ENCODE measurements around the gene PLEKHJ1. TPM values are rescaled to one million over a fixed set of nuclear protein-coding genes. Genes with fewer than 3 reads are reported as not detected.

The PLEKHJ1 gene
- polyA plus RNA-seq, 3 donors, result 64.6 to 108 (median 84.1) TPM

GRCh38 chr19:2271234-2272103, 35.3 kb upstream of the PLEKHJ1 start:
- H3K27ac ChIP-seq (ENCODE audit: low read depth, low read length), result peak overlapping the region; percentile 48
- WGBS, 3 donors, result 17 to 26% (median 25%) methylated on average over 41 to 43 of the region's 43 CpGs

- 0% methylated on average over 71 to 88 of the region's 88 CpGs for WGBS, 3 donors
- peak overlapping the region; percentile 85 for H3K27ac ChIP-seq (ENCODE audit: low read depth, low read length)
Measured at GRCh38 chr19:2270423-2271233, 34.5 kb upstream of the PLEKHJ1 start.

DNA sequence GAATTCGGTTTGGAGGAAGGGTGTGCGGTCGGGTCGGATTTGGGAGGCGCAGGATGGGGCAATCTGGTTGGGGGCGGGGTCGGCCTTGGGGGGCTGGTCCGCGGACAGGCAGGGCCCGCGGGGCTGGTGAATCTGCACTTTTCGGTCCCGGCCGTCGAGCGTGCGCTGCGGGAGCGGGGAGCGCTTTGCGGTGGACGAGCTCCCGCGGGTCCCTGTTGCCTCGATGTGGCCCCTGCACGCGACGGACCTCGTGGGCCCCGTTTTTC, 34.0 kb upstream of the PLEKHJ1 start:
- H3K27ac ChIP-seq (ENCODE audit: low read depth, low read length), result peak overlapping the region; percentile 85
- WGBS, 3 donors, result 0 to 1% (median 1%) methylated on average over 24 to 30 of the region's 30 CpGs

DNA sequence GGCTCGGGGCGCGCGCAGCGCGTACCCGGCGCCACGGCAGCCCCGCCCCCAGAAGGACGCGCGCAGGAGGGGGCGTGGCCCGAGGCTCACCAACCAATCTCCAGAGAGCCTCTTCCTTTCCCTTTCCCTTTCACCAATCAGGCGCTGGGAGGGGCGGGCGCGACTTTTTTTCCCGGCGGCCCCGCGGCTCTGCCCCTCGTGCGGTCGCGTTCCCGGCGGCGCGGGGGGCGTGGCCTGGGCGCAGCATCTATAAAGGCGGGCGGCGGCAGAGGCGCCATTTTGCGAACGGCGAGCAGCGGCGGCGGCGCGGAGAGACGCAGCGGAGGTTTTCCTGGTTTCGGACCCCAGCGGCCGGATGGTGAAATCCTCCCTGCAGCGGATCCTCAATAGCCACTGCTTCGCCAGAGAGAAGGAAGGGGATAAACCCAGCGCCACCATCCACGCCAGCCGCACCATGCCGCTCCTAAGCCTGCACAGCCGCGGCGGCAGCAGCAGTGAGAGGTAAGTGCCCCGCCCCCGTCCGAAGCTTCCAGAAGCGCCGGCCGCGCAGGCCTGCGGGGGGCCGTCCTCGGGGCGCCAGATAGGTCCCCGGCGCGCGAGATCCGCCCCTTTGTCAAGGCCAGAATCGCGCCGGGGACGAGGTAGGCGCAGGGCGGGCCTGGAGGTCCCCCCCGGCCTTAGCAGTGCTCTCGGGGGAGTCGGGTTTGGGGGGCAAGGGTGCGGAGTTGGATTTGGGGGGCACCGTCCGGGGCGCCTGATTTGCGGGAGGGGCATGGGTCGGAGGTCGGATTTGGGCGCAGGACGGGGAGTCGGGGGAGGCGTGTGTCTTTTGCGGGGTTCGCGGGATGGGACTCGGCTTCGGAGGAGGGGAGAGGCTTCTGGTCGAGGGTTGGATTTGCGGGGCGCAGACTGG, 33.4 kb upstream of the PLEKHJ1 start:
- whole genome bisulfite sequencing, 3 donors, result 0 to 1% (median 0%) methylated on average over 85 to 103 of the region's 103 CpGs
- H3K27ac ChIP-seq (ENCODE audit: low read depth, low read length), result peak overlapping the region; percentile 85

DNA sequence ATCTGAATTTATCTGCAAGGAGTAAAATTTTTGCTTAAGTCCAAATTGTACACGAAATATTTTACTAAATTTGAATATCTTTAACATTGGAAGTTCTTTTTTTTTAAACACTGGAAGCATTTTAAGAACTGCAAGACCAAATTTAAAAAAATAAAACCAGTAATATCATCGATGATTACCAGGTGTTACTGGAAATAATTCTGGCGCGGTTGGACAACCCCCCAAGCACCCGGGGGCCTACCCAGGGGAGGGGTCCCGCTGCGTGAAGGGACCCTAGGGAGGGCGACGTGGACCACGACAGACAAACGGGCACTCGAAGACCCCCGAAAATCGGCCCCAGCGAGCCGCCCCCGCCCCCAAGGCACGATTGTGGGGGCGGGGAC, 32.7 kb upstream of the PLEKHJ1 start:
- WGBS, 3 donors, result 1 to 3% (median 2%) methylated on average over 19 of the region's 19 CpGs
- no peak overlapping the region for H3K27ac ChIP-seq (ENCODE audit: low read depth, low read length)

- H3K27ac ChIP-seq (ENCODE audit: low read depth, low read length), result no peak overlapping the region
- WGBS, 3 donors, result 77 to 85% (median 79%) methylated on average over 4 of the region's 4 CpGs
Measured at GRCh38 chr19:2268480-2268830, 32.3 kb upstream of the PLEKHJ1 start.

DNA sequence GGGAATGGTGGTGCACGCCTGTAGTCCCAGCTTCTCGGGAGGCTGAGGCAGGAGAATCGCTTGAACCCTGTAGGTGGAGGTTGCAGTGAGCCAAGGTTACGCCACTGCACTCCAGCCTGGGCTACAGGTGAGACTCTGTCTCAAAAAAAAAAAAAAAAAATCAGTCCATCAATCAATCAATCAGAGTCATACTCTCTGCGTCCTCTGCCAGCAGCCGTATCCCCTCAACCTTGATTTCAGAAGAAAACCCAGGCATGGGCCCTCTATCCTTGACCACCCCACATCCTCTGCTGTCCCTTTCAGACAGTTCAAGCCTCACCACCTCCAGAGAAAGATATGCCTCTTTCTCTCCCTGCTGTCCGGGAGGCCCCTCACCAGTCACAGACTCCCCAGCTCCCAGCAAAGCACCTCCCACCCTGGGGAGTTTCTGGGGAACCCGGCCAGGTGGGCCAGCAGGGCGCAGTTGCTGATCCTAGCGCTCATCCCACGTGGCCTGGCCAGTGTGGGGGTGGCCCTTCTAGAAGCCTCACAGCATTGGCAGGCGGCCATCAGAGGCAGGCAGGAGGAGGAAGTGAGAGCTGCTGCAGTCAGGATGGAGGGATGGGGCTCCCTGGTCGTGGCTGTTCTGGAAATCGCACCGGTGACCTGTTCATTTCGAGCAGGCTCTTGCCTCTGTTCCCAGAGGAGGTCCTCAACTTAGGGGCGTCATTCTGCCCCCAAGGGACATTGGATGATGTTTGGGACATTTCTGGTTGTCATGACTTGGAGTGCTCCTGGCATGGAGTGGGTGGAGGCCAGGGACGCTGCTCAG, 30.3 kb upstream of the PLEKHJ1 start:
- no peak overlapping the region for H3K27ac ChIP-seq (ENCODE audit: low read depth, low read length)
- WGBS, 3 donors, result 30 to 47% (median 32%) methylated on average over 18 of the region's 18 CpGs

DNA sequence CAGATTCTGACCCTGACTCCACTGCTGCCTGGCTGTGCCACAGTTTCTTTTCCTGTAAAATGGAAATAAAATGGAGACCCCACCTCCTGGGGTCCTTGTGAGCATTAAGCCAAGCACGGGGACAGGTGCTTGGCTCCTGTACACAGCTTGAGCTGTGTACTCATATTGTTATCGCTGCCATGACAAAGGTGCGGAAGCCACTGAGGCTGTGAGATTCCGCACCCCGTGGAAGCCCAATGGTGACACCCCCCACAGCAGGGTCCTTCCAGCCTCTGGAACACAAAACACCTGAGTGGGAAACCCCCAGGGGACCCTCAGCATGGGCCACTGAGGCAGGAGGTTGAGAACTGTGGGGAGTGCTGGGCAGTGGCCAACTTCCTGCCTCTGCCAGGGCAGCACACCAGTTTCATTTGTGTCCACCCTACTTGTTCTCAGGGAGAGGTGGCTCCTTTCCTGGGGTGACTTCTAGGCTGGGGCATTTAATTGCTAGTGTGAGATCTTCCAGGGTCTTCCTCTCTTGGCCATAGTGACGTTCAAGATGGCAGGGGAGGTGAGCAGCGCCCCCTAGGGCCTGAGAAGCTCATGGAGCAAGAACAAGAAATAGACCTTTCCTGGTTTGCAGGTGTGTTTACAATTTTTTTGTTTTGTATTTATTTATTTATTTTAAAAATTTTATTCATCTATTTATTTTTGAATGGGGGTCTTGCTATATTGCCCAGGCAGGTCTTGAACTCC, 25.5 kb upstream of the PLEKHJ1 start:
- H3K27ac ChIP-seq (ENCODE audit: low read depth, low read length), result no peak overlapping the region
- 61 to 72% (median 69%) methylated on average over 7 of the region's 7 CpGs for WGBS, 3 donors

DNA sequence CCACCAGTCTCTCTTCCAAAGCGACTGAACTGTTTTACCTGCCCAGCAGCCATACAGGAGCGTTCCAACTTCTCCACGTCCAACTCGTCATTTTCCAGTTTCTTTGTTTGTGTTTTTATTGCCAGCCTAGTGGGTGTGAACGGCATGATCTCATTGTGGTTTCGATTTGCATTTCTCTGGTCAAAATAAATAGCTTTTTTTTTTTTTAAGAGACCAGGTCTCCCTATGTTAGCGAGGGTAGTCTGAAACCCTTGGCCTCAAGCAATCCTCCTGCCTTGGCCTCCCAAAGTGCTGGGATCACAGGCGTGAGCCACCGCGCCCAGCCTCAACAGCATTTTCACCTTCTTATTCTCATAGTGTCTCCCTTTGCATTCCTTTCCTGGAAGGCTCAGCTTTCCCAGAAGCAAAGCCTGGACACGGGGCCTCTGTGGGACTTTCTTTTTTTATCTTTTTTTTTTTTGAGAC, 24.2 kb upstream of the PLEKHJ1 start:
- WGBS, 3 donors, result 73 to 81% (median 73%) methylated on average over 11 of the region's 11 CpGs
- no peak overlapping the region for H3K27ac ChIP-seq (ENCODE audit: low read depth, low read length)

DNA sequence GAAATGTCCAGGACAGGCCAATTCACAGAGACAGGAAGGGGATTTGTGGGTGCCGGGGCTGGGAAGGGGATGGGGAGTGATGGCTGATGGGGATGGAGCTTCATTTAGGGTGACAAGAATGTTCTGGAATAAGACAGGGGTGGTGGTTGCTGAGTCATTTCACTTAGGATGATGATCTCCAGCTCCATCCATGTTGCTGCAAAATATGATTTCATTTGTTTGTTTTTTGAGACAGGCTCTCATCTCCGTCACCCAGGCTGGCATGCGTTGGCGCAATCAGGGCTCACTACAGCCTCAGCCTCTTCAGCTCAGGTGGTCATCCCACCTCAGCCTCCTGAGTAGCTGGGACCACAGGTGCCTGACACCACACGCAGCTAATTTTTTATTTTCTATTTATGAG, 23.2 kb upstream of the PLEKHJ1 start:
- WGBS, 3 donors, result 83 to 86% (median 85%) methylated on average over 5 of the region's 5 CpGs

GRCh38 chr19:2255982-2256685, 20.0 kb upstream of the PLEKHJ1 start, which contains the start of gene JSRP1:
TSS of gene JSRP1 (minus strand) at chr19:2256417. CDS start at chr19:2255314, 1,103 bp downstream.
- 67 to 75% (median 72%) methylated on average over 22 to 24 of the region's 24 CpGs for WGBS, 3 donors

More for the DNA sequence above, 23.2 kb upstream of the PLEKHJ1 start:
- H3K27ac ChIP-seq (ENCODE audit: low read depth, low read length), result no peak overlapping the region

DNA sequence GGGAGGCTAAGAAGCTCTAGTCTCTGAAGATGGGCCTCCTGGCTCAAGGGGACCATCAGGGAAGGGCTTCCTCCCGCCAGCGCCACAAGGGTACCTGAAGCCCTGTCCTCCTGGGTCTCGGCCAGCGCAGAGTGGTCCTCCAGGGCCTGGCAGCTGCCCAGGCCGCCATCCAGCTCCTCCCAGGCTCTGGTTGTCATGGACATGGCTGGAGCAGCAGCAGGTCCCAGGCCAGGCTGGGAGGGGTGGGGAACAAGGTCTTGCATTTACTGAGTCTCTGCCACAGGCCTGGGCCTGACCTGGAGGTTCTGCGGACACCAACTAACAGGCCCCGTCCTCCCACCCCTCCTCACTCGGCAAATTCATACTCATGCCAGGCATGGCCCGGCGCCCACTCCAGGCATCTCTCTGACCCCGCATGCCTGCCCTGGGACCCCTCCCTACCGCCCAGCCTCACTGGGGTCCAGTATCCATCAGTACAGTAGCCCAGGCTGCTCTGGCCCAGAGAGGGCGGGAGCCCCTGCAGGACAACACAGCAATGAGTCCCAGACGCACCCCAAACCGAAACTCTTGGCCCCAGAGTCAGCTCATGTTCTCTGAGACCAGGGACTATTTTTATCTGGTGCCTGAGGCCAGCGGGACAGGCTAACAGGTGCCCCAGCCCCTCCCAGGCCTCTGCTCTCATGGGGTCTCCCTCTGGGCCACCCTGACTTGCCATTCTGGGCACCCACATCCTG, 19.1 kb upstream of the PLEKHJ1 start:
- 88 to 93% (median 91%) methylated on average over 14 to 16 of the region's 16 CpGs for WGBS, 3 donors
- H3K27ac ChIP-seq (ENCODE audit: low read depth, low read length), result no peak overlapping the region

More at GRCh38 chr19:2255982-2256685, 20.0 kb upstream of the PLEKHJ1 start, which contains the start of gene JSRP1:
- no peak within 1 kb of the TSS for H3K27ac ChIP-seq (ENCODE audit: low read depth, low read length)

- WGBS, 3 donors, result 68 to 77% (median 74%) methylated on average over 20 of the region's 20 CpGs
- H3K27ac ChIP-seq (ENCODE audit: low read depth, low read length), result no peak overlapping the region
Measured at GRCh38 chr19:2254064-2254872, 18.1 kb upstream of the PLEKHJ1 start.

GRCh38 chr19:2253106-2254063, 17.3 kb upstream of the PLEKHJ1 start:
- 3 to 9% (median 8%) methylated on average over 63 to 77 of the region's 77 CpGs for WGBS, 3 donors
- no peak overlapping the region for H3K27ac ChIP-seq (ENCODE audit: low read depth, low read length)
